ENCODE data around the gene PRSS48.
A peak's percentile ranks its signal among the peaks of the same experiment; 100 is the strongest.
"Not testable (repeated sequence)": the region's sequence is repeated elsewhere in the genome, so short reads cannot be mapped to it uniquely, and the experiment has no call there.

PRSS48 gene

DNA sequence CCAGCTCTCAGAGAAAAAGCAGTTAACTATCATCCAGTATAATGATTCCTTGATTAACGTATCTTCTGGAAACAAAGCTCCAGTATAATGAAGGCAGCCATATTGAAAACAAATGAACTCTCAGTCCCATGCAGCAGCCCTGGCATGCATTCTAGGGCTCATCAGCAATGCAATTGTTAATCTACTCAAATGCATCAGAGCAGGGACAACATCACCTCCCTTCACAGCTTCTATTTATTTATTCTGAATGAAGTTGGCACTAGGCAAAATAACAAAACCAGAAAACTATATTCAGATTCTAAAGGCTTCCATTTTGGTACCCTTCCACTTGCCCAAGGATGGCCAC is 37.0 kb downstream of the PRSS48 start:
- Histone ChIP-seq H3K4me1 (ENCODE audit: control insufficient read depth in 5 of 5, insufficient read depth in 5 of 5, low read length in 5 of 5) (peaks cover 0 to 16% (median 3%) of the 10 kb centered on the region in 5 donors), H3K4me3 (ENCODE audit: low read depth in 1 of 5, low read length in 5 of 5) (no peak overlapping the region), H3K9ac (ENCODE audit: low read length in 5 of 5) (no peak overlapping the region), H3K9me3 (ENCODE audit: control insufficient read depth in 5 of 5, low read length in 5 of 5) (no peaks in the 10 kb centered on the region), H3K27me3 (ENCODE audit: control insufficient read depth in 5 of 5, insufficient read depth in 4 of 5, low read length in 5 of 5) (no peaks in the 10 kb centered on the region), H3K27ac (ENCODE audit: low read depth, low read length) (no peak overlapping the region), H3K36me3 (ENCODE audit: control insufficient read depth in 5 of 5, insufficient read depth in 5 of 5, low read length in 5 of 5) (no peaks in the 10 kb centered on the region)

- Histone ChIP-seq H3K36me3 (ENCODE audit: control insufficient read depth in 5 of 5, insufficient read depth in 5 of 5, low read length in 5 of 5) (no peaks in the 10 kb centered on the region), H3K27ac (ENCODE audit: low read depth, low read length) (no peak overlapping the region), H3K4me3 (ENCODE audit: low read depth in 1 of 5, low read length in 5 of 5) (no peak overlapping the region), H3K9ac (ENCODE audit: low read length in 5 of 5) (no peak overlapping the region), H3K9me3 (ENCODE audit: control insufficient read depth in 5 of 5, low read length in 5 of 5) (no peaks in the 10 kb centered on the region), H3K27me3 (ENCODE audit: control insufficient read depth in 5 of 5, insufficient read depth in 4 of 5, low read length in 5 of 5) (no peaks in the 10 kb centered on the region), H3K4me1 (ENCODE audit: control insufficient read depth in 5 of 5, insufficient read depth in 5 of 5, low read length in 5 of 5) (peaks cover 0 to 16% (median 3%) of the 10 kb centered on the region in 5 donors)
Observed at GRCh38 chr4:151314479-151314878, 37.5 kb downstream of the PRSS48 start.

DNA sequence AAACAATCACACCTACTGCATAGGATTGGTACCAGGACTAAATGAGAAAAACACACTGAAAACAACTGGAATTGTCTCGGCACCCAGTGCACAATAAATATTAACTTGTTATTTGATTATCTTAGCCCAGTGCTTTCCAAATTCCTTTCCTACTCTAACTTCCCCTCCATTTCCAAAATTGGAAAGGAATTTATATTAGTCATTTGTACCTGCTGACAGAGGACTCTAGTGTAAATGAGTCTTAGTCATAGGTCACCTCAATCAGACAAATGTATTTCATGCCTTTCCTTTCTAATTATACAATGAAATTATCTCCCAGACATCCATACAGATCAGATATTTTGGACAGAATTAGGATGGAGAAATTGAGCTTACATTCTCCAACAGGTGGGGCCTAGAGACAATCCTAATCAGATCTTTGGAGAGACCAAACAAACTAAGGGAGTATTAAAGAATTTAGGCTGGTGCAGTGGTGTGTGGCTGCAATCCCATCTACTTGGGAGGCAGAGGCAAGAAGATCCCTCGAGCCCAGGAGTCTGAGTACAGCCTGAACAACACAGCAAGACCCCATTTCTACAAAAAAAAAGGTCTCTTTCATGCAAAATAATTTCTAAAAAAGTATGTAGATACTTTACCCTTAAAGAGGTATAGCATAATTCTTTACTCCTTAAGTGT is 38.4 kb downstream of the PRSS48 start:
- Histone ChIP-seq H3K27ac (ENCODE audit: low read depth, low read length) (no peak overlapping the region), H3K36me3 (ENCODE audit: control insufficient read depth in 5 of 5, insufficient read depth in 5 of 5, low read length in 5 of 5) (no peaks in the 10 kb centered on the region), H3K4me1 (ENCODE audit: control insufficient read depth in 5 of 5, insufficient read depth in 5 of 5, low read length in 5 of 5) (peaks cover 0 to 16% (median 3%) of the 10 kb centered on the region in 5 donors), H3K4me3 (ENCODE audit: low read depth in 1 of 5, low read length in 5 of 5) (no peak overlapping the region), H3K9ac (ENCODE audit: low read length in 5 of 5) (no peak overlapping the region), H3K9me3 (ENCODE audit: control insufficient read depth in 5 of 5, low read length in 5 of 5) (no peaks in the 10 kb centered on the region), H3K27me3 (ENCODE audit: control insufficient read depth in 5 of 5, insufficient read depth in 4 of 5, low read length in 5 of 5) (no peaks in the 10 kb centered on the region)

DNA sequence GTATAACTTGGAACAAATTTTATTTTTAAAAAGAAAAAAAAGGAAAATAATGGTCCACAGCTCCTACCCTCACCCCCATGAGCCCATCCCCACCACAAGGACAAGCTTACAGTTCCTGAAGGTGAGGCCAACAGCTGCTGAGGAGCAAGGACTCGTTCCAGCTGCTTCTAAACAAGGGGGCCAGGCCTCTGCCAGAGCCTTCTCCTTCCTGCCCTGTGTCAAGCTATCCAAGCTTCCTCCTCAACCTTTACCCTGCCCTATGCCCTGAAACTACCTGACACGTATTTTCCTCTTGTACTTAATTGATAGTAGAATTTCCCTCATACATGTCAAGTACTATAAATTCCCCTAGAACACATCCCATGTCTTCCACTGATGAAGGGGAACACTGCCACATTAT is 39.7 kb downstream of the PRSS48 start:
- Histone ChIP-seq H3K4me1 (ENCODE audit: control insufficient read depth in 5 of 5, insufficient read depth in 5 of 5, low read length in 5 of 5) (peaks cover 0 to 17% (median 3%) of the 10 kb centered on the region in 5 donors), H3K9ac (ENCODE audit: low read length in 5 of 5) (no peak overlapping the region), H3K27ac (ENCODE audit: low read depth, low read length) (no peak overlapping the region)

DNA sequence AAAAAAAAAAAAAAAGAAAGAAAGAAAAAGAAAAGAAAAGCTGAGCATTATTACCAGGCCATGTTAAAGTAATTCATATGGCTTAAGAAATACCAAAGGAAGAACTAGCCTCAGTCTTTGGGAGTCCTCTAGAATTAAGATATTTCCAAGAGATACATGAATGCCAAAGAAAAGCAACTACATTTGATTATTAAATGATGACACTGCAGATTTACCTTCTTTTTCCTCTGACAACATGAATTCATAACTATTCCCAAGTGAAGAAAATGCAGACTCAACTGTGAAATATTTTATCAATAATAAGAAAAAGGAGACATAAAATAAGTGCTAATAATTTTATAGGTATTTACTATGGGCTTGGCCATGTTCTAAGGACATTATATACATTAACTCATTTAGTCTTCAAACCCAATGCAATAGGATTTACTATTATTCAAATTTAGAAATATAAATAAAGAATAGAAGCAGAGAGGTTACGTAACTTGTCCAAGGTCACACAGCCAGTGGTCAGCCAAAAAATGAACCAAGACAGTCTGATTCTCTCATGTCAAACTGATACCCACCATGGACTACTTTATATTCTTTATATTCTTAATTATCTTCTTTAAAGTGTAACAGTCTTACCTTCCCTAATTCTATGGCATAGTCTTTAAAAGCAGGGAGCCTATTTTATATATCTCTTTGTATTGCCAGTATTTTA is 41.5 kb downstream of the PRSS48 start:
- Histone ChIP-seq H3K27ac (ENCODE audit: low read depth, low read length) (no peak overlapping the region), H3K36me3 (ENCODE audit: control insufficient read depth in 5 of 5, insufficient read depth in 5 of 5, low read length in 5 of 5) (no peaks in the 10 kb centered on the region), H3K4me1 (ENCODE audit: control insufficient read depth in 5 of 5, insufficient read depth in 5 of 5, low read length in 5 of 5) (peaks cover 0 to 25% (median 9%) of the 10 kb centered on the region in 5 donors), H3K27me3 (ENCODE audit: control insufficient read depth in 5 of 5, insufficient read depth in 4 of 5, low read length in 5 of 5) (no peaks in the 10 kb centered on the region), H3K9me3 (ENCODE audit: control insufficient read depth in 5 of 5, low read length in 5 of 5) (no peaks in the 10 kb centered on the region), H3K4me3 (ENCODE audit: low read depth in 1 of 5, low read length in 5 of 5) (no peak overlapping the region), H3K9ac (ENCODE audit: low read length in 5 of 5) (no peak overlapping the region)

More for the DNA sequence above, 39.7 kb downstream of the PRSS48 start:
- H3K27me3 ChIP-seq (ENCODE audit: control insufficient read depth in 5 of 5, insufficient read depth in 4 of 5, low read length in 5 of 5) = no peaks in the 10 kb centered on the region
- no peaks in the 10 kb centered on the region for H3K9me3 ChIP-seq (ENCODE audit: control insufficient read depth in 5 of 5, low read length in 5 of 5)
- H3K36me3 ChIP-seq (ENCODE audit: control insufficient read depth in 5 of 5, insufficient read depth in 5 of 5, low read length in 5 of 5) = no peaks in the 10 kb centered on the region
- H3K4me3 ChIP-seq (ENCODE audit: low read depth in 1 of 5, low read length in 5 of 5) = no peak overlapping the region

GRCh38 chr4:151319490-151319889 is 42.5 kb downstream of the PRSS48 start:
- Histone ChIP-seq H3K9me3 (ENCODE audit: control insufficient read depth in 5 of 5, low read length in 5 of 5) (no peaks in the 10 kb centered on the region), H3K9ac (ENCODE audit: low read length in 5 of 5) (no peak overlapping the region), H3K4me1 (ENCODE audit: control insufficient read depth in 5 of 5, insufficient read depth in 5 of 5, low read length in 5 of 5) (peaks cover 3 to 35% (median 19%) of the 10 kb centered on the region in 5 donors), H3K36me3 (ENCODE audit: control insufficient read depth in 5 of 5, insufficient read depth in 5 of 5, low read length in 5 of 5) (no peaks in the 10 kb centered on the region), H3K27ac (ENCODE audit: low read depth, low read length) (no peak overlapping the region), H3K27me3 (ENCODE audit: control insufficient read depth in 5 of 5, insufficient read depth in 4 of 5, low read length in 5 of 5) (no peaks in the 10 kb centered on the region), H3K4me3 (ENCODE audit: low read depth in 1 of 5, low read length in 5 of 5) (no peak overlapping the region)

GRCh38 chr4:151321586-151321985 is 44.6 kb downstream of the PRSS48 start:
- no peaks in the 10 kb centered on the region for H3K36me3 ChIP-seq (ENCODE audit: control insufficient read depth in 5 of 5, insufficient read depth in 5 of 5, low read length in 5 of 5)
- H3K27ac ChIP-seq (ENCODE audit: low read depth, low read length) = no peak overlapping the region
- no peaks in the 10 kb centered on the region for H3K27me3 ChIP-seq (ENCODE audit: control insufficient read depth in 5 of 5, insufficient read depth in 4 of 5, low read length in 5 of 5)
- H3K4me1 ChIP-seq (ENCODE audit: control insufficient read depth in 5 of 5, insufficient read depth in 5 of 5, low read length in 5 of 5) = peaks cover 3 to 29% (median 28%) of the 10 kb centered on the region in 5 donors
- no peak overlapping the region for H3K4me3 ChIP-seq (ENCODE audit: low read depth in 1 of 5, low read length in 5 of 5)
- no peaks in the 10 kb centered on the region for H3K9me3 ChIP-seq (ENCODE audit: control insufficient read depth in 5 of 5, low read length in 5 of 5)
- H3K9ac ChIP-seq (ENCODE audit: low read length in 5 of 5) = no peak overlapping the region

DNA sequence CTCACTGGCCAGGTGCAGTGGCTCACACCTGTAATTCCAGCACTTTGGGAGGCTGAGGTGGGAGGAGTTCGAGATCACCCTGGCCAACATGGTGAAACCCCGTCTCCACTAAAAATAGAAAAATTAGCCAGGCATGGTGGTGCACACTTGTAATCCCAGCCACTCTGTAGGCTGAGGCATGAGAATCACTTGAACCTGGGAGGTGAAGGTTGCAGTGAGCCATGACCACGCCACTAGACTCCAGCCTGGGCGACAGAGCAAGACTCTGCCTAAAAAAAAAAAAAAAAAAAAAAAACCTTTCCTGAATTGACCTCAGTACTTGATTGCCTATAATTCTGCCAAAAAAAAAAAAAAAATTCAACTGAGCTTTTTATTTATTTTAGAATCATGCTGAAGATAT is 45.2 kb downstream of the PRSS48 start:
- H3K4me3 ChIP-seq (ENCODE audit: low read depth in 1 of 5, low read length in 5 of 5) = not testable (repeated sequence)

GRCh38 chr4:151322570-151322969 is 45.6 kb downstream of the PRSS48 start:
- Histone ChIP-seq H3K9me3 (ENCODE audit: control insufficient read depth in 5 of 5, low read length in 5 of 5) (no peaks in the 10 kb centered on the region), H3K27ac (ENCODE audit: low read depth, low read length) (no peak overlapping the region), H3K4me3 (ENCODE audit: low read depth in 1 of 5, low read length in 5 of 5) (no peak overlapping the region), H3K9ac (ENCODE audit: low read length in 5 of 5) (no peak overlapping the region), H3K4me1 (ENCODE audit: control insufficient read depth in 5 of 5, insufficient read depth in 5 of 5, low read length in 5 of 5) (peaks cover 3 to 29% (median 24%) of the 10 kb centered on the region in 5 donors), H3K27me3 (ENCODE audit: control insufficient read depth in 5 of 5, insufficient read depth in 4 of 5, low read length in 5 of 5) (no peaks in the 10 kb centered on the region), H3K36me3 (ENCODE audit: control insufficient read depth in 5 of 5, insufficient read depth in 5 of 5, low read length in 5 of 5) (no peaks in the 10 kb centered on the region)

More for the DNA sequence above, 45.2 kb downstream of the PRSS48 start:
- H3K36me3 ChIP-seq (ENCODE audit: control insufficient read depth in 5 of 5, insufficient read depth in 5 of 5, low read length in 5 of 5); H3K27me3 ChIP-seq (ENCODE audit: control insufficient read depth in 5 of 5, insufficient read depth in 4 of 5, low read length in 5 of 5); H3K9ac ChIP-seq (ENCODE audit: low read length in 5 of 5); H3K9me3 ChIP-seq (ENCODE audit: control insufficient read depth in 5 of 5, low read length in 5 of 5); H3K27ac ChIP-seq (ENCODE audit: low read depth, low read length): not testable (repeated sequence)
- peaks cover 3 to 29% (median 24%) of the 10 kb centered on the region in 5 donors for H3K4me1 ChIP-seq (ENCODE audit: control insufficient read depth in 5 of 5, insufficient read depth in 5 of 5, low read length in 5 of 5)

DNA sequence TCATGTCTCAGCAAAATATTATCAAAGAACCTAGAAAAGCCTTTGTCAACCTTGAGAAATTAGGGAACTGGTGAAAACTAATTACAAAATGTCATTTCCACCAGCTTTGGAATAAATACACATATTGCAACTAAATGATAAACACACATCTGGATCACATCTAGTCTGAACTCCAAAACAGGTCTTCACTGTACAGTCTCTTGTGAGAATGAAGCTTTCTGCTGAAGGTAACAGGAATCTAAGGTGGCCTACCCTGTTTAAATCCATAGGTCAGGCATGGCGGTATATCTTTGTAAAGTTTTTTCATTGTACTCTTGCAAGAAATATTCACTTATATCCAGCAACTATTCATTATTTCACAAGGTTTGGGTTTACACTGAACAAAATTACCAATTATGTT is 46.7 kb downstream of the PRSS48 start:
- Histone ChIP-seq H3K9ac (ENCODE audit: low read length in 5 of 5) (peak overlapping the region in 2 of 5 donors; percentile 41 to 71), H3K4me1 (ENCODE audit: control insufficient read depth in 5 of 5, insufficient read depth in 5 of 5, low read length in 5 of 5) (peaks cover 3 to 29% (median 24%) of the 10 kb centered on the region in 5 donors), H3K9me3 (ENCODE audit: control insufficient read depth in 5 of 5, low read length in 5 of 5) (no peaks in the 10 kb centered on the region), H3K27ac (ENCODE audit: low read depth, low read length) (peak overlapping the region; percentile 84), H3K27me3 (ENCODE audit: control insufficient read depth in 5 of 5, insufficient read depth in 4 of 5, low read length in 5 of 5) (no peaks in the 10 kb centered on the region), H3K36me3 (ENCODE audit: control insufficient read depth in 5 of 5, insufficient read depth in 5 of 5, low read length in 5 of 5) (no peaks in the 10 kb centered on the region), H3K4me3 (ENCODE audit: low read depth in 1 of 5, low read length in 5 of 5) (peak overlapping the region in 2 of 5 donors; percentile 67 to 76)
